GM12874 (cell line): Measurements from ENCODE around the gene GALNTL6.

ENCODE experiments used
- CTCF ChIP-seq: IDR thresholded peaks from 2 replicates; pipeline ENCODE4 v1.5.1; 2011; ENCODE audit warnings: low read depth, mild to moderate bottlenecking, control low read depth, low read length, moderate library complexity; ENCODE audit not compliant: insufficient read depth

GALNTL6 gene

DNA sequence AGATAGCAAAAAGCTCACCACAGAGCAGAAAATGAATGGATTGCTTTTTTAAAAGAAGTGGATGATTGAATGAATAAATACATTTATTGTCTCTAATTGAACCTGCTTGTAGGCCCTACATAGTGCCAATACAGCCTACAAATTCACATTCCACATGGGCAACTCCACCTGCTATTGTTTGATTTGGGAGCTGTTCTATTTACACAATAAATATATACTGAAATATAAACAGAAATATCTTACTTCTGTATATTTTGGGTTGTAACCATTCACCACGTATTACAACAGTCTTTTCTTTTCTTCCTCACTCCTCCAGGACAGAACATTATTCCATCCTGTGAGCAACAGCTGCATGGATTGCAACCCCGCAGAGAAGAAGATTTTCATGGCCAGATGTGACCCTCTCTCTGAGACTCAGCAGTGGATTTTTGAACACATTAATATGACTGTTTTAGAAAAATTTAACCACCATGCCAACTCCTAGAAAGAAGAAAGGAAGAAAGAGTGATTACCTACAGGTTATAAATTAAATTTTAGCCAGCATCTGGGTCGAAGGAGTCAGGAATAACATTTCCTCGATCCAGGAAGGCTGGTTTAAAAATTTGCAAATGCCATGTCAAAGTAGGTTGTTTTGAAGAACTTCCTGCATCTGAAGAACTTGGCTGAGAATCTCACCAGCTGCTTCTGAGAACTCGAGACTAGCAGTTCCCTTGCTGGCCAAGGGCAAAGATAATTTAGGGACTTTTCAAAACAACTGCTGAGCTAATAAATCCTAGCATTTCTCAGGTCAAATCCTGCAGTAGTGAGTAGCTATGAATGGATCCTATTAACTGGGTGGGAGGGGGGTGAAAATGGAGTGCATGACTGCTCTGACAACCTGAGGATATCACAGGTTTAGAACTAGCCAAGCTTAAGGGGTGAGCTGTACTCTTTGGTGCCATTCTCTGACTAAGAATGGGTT is 1226.7 kb downstream of the GALNTL6 start:
- no peak for TF ChIP-seq CTCF

DNA sequence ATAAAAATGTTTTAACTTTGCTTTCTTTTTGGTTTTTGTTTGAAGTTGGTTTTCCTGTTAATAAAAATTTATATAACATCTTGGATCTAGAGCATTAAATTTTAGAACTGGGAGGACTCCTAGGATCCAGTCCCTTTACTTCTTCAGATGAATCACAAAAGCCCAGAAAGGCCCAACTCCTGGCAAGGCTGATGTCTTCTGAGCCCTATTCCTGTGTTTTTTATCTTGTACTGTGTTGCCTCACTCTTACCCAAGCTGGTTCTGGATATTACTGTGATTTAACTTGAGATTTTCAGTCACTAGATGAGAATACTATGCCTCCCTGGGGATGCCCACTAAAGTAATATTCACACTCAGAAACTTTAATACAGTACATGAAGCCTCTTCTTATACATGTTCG is 1228.3 kb downstream of the GALNTL6 start:
- TF ChIP-seq CTCF: no peak

- no peak for TF ChIP-seq CTCF
These were observed 1231.1 kb downstream of the GALNTL6 start for GRCh38 chr4:173044340-173044739.

DNA sequence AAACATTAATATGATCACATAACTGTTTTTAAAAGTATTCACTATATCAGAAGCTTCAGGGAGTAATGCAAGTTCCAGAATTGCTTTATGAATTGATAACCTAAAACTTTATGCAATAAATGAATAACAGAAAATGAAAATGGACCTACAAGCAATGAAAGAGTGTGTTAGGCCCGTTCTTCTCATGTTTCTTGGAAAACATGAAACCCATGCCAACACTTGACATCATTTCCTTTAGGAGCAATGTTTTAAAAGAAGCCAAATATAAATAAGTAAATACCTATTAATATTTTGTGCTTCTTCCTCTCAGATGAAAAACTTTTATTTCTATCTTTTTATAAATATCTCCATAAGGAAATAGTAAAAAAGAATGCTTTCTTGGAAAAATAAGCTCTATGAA is 1232.4 kb downstream of the GALNTL6 start:
- TF ChIP-seq CTCF: no peak

DNA sequence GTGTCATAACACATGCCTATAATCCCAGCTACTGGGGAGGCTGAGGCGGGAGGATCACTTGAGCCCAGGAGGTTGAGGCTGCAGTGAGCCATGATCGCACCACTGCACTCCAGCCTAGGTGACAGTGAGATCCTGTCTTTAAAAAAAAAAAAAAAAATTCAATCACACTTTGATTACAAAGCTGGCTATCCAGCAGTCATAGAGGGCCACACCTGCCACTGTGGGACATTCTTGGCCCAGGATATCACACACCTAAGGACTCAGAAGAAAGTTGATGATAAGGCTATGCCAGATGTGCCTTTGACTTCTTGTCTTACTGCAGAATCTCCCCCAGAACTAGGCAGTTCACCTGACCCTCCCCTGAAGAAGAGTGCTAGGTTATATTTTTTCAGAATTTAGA is 1232.9 kb downstream of the GALNTL6 start:
- TF ChIP-seq CTCF: no peak

- no peak for TF ChIP-seq CTCF
These were observed 1233.6 kb downstream of the GALNTL6 start for GRCh38 chr4:173046818-173047217.

DNA sequence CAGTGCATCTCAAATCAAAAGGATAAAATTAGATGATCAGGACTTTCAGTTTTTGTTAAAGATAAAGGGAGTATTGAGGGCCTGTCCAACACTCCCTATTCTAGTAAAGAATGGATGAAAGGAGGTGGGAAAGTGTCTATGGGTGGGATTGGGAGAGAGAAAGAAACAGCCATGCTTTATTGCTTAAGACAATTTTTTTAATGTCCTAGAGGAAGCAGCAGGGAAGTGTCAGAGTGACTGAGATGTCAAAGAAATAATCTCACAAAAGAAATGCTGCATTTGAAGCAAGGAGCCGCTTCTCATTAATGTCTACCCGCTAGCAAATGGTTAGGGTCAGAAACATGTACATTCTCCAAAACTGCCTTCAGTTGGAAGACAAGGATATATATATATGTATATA is 1238.0 kb downstream of the GALNTL6 start:
- no peak for TF ChIP-seq CTCF
